OCI-LY3 (cell line): ENCODE data around the gene ANKRD2.

ENCODE experiments used
- EZH2phosphoT487 ChIP-seq: fragments of 200-600 bp; shearing (Covaris generic); IDR thresholded peaks from 2 replicates; pipeline ENCODE4 v1.6.1; 2018; ENCODE audit warnings: antibody characterized with exemption, mixed run types, low read depth
- TF ChIP-seq, protein P1 (sequence below): fragments of 200-600, 300-600 bp; sonication (generic); IDR thresholded peaks from 2 replicates; pipeline ENCODE4 v1.5.1; 2014; ENCODE audit warnings: antibody characterized with exemption, low read length, low read depth

DNA sequence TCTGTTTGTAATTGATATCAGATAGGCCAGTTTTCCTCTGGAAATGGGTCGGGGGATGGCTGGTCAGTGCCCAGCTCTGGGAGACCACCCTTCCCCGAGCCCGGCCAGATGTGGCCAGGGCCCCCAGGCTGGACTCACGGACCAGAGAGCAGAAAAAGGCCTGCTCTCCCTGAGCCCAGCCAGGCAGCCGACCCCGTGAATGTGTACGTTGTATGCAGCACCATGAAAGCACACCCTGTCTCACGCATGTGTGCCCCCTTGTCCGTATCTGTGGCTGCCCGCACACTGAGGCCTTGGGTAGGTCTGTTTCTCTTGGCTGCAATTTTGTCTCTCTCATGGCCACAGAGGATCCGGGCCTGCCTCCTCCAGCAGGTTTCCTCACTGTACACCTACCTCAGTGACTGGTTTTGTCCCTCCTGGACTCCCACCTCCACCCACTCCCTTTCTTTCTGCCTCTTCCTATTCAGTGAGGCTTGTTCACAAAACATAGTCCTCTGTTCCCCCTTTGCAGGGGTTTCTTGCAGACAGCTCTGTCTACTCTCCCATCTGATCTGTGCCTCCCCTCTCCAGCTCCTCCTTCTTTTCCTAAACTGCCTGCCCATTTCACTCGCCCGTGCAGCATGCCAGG is 23.6 kb upstream of the ANKRD2 start:
- TF ChIP-seq, protein P1, sequence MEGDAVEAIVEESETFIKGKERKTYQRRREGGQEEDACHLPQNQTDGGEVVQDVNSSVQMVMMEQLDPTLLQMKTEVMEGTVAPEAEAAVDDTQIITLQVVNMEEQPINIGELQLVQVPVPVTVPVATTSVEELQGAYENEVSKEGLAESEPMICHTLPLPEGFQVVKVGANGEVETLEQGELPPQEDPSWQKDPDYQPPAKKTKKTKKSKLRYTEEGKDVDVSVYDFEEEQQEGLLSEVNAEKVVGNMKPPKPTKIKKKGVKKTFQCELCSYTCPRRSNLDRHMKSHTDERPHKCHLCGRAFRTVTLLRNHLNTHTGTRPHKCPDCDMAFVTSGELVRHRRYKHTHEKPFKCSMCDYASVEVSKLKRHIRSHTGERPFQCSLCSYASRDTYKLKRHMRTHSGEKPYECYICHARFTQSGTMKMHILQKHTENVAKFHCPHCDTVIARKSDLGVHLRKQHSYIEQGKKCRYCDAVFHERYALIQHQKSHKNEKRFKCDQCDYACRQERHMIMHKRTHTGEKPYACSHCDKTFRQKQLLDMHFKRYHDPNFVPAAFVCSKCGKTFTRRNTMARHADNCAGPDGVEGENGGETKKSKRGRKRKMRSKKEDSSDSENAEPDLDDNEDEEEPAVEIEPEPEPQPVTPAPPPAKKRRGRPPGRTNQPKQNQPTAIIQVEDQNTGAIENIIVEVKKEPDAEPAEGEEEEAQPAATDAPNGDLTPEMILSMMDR: no peak
- TF ChIP-seq EZH2phosphoT487: no peak
